ACHN (cell line): ENCODE data around the gene IGSF21.

Experiments
- DNase-seq: peaks from one replicate; pipeline ENCODE4 v3.0.0-alpha.2; 2015
- in situ Hi-C: cut with HindIII; loops from 2 replicates; pipeline ENCODE4 v1.10.0; 2017; ENCODE audit warnings: low sequenced_read_pairs, low pct_ligation_motif_present, low pct_unique_long_range_greater_than_20kb

The IGSF21 gene

DNA sequence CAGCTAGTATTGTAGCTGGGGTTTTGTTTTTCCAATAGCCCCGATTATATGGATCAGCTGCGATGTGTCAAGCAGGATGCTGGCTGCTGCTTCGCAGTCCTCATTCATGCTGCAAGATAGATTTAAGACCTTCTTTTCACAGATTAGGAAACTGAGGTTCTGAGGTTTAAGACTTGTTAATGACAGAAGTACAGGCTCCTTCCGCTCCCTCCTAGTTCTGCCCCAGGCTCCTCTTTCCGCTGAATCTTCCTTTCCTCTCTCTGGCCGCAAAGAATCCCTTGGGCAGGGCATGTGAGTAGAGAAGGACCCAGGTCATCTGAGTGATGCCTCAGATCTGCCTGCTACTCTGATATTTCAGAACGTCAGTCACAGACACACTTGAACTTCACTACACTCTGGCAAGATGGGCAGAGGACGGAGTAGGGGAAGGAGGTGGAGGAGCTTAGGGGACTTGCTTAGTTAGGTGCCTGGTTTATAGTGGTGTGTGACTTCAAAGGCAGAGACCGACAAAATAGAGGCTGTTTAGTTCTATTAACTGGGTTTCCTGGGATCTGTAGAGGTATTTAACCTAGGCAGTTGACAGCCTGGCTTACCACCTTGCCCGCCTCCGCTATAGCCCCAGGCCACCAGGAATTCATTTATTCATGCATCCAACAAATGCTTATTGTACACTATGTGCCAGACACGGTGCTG is 4.2 kb downstream of the IGSF21 start:
- in situ Hi-C loops, result no loop called here
- no peak for DNase-seq

- no peak for DNase-seq
- in situ Hi-C loops, result no loop called here
Measured at GRCh38 chr1:18112611-18113010, 5.0 kb downstream of the IGSF21 start.

DNA sequence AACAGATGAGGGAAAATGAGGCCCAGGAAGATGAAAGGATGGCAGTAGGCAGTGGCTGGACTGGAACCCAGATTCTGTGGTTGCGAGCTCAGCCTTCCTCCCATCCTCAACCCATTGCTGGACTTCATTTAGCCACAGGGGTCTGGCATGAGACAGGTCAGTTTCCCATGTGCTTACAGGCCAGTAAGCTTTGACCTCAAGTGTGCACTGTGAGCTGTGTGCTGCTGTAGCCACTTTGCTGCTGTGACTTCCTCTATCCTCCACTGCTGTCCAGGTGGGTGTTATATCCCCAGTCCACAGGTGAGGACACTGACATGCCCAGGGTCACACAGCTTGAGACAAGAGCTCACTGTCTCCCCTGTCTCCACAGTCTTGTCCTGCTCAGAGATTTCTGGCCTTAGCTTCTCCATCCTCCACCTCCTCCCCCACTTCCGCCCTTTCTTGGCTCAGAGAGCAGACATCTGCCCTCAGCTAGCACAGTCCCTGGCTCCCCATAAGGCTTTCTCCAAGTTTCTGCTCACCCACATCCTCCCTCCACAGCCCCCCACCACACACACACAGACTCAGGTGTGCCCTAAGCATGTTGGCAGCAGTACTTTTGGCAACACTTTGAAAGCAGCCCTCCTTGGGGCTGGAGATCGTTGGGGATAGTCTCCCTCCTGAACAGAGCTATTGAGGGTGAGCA is 7.3 kb downstream of the IGSF21 start:
- DNase-seq, result no peak
- in situ Hi-C loops, result no loop called here

DNA sequence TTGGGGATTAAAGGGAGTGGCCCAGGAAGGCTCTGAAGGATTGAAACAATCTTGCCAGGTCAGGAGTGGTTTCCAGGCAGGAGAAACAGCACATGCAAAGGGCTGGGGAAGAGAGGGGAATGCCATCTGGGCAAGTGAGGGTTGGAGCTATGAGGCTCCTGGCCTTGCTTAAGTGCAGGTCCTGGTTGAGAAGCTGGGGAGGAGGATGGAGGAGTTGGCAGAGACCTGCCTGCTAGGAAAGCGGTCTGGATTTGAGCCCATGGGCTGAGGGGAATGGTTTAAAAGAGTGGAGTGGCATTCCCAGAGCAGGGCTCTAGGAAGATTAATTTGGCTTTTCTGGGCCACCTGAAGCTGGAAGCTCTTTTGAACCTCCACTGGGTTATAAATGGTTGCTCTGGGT is 9.2 kb downstream of the IGSF21 start:
- DNase-seq, result no peak
- in situ Hi-C loops, result no loop called here

- DNase-seq, result no peak
- in situ Hi-C loops, result no loop called here
Measured at GRCh38 chr1:18118078-18118477, 10.5 kb downstream of the IGSF21 start.

DNA sequence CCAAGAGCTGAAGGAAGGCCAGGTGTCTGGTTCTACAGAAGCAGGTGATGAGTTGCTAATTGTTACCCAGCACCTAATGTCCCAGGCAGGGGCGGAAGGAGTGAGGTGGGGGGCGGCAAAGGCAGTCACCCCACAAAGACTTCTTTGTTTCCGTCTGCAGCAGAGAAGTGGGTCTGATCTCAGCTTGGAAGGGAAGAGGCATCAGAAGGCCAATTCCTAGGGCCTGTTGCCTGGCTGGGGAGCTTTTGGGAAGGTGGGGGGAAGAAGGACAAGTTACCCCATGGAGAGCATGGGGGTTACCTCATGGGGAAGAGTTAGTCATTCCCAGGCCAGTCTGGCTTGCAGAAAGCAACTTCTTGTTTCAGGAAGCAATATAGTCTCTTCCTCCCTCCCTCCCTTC is 10.9 kb downstream of the IGSF21 start:
- in situ Hi-C loops, result no loop called here
- no peak for DNase-seq

DNA sequence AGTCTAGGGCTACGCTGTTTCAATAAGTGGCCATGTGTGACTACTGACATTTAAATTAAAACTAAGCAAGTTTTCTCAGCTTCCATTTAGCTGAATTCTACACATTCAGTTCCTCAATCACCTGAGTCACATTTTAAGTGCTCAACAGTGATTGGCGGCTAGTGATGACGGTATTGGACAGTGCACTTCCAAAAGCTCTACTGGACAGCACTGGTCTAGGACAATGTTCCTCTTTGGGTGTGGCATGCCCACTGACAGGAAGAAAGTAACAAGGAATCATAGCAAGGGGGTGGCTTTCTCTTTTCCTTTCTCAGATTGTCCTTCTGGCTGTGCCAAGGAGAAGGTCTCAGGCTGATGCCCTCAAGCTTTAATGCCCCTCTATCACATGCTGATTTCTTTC is 11.7 kb downstream of the IGSF21 start:
- in situ Hi-C loops, result no loop called here
- DNase-seq, result no peak

DNA sequence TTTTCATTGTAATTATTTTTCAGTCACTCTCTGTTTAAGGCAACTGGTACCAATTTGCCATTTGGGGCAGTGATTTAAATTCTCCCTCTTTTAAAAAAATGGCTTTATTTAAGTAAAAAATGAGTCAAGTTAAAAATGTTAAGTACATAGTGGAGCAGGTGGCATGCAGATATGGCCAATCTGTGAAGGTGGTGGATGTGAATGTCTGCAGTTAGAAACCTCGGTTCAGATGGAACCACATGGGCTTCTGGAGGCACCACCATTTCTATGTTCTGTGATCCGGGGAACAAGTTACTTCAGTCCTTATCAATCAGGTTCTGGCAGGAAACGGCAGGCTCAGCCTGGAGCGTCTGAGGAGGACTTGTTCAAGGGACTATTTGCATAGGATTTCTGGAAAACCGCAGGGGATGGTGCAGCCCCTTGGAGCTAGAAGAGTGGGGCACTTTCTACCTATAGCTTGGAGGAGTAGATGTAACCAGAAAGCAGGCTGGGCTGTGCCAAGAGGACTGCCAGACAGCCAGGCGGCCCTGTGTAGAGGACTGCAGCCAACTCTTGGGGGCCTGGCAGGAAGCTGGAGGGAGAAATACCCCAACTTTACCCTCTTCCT is 12.3 kb downstream of the IGSF21 start:
- no peak for DNase-seq

DNA sequence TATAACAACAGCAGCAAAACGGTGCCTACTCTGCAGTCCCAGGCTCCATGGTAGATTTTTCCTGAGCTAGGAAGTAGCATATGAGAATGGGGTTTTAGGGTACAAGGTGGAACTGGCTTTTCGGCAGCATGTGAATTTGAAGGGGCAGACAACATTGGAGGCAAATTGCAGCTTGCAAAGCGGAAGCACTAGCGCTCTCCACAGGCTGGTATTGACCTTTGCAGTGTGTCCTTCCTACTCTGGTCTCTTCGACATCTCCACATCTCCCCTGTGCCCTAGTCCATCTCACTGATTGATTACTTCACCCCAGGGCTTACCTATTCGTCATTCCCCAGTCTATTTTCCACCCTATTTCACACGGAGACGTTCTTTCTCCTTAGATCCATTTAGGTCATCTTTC is 13.0 kb downstream of the IGSF21 start:
- in situ Hi-C loops, result no loop called here
- no peak for DNase-seq

More for the DNA sequence above, 12.3 kb downstream of the IGSF21 start:
- in situ Hi-C loops, result no loop called here

DNA sequence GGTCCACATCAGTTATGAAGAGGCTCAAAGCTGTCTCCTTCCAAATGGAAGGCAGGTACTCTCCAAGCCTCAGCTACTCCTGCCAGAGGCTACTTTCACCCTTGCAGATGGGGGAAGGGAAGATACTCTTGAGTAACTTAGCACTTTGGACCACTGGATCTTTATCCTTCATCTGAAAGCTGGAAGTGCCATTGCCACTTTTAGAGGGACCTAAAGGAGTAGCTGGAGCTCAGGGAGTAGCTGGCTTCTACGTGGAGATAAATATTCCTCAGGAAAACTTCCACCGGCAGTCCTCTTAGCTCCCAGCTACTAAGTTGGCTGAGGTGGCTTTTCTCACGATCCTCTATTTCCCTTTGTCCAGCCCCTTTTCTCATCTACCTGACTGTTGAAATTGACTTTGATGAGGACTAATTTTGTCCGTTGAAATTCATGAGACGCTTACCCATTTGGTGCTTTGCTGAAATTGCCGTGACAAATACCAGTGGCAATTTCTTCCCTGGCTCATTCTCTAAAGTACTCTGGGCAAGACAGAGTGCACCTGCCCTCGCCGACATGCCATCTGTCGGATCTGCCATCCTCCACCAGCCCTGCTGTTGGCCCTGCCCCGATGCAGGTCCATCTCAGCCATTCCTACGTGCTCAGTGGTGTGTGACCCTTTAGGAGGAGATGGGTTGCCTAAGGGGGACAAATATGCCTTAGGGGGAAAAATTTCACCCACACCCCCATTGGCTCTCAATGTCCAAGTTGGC is 13.6 kb downstream of the IGSF21 start:
- no peak for DNase-seq
- in situ Hi-C loops, result no loop called here

GRCh38 chr1:18123467-18123992 is 15.9 kb downstream of the IGSF21 start:
- DNase-seq, result no peak
- in situ Hi-C loops, result no loop called here

DNA sequence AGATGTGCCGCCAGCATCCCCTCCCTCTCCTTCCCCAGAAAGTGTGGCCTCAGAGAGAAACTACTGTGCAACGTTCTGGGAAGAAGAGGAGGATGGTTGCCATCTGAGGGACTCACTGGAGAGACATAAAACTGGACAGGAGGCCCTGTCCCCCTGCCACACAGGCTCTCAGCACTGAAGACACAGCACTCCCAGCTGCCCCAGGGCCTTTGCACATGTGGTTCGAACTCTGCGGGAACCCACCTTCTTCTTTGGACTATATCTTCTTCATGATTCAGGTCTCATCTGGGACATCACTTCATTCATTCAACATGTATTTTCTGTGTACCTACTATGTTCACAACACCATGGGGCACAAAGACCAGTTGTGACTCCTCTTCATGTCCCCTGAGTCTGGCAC is 17.4 kb downstream of the IGSF21 start:
- DNase-seq, result no peak
- in situ Hi-C loops, result no loop called here

- in situ Hi-C loops, result no loop called here
- DNase-seq, result no peak
Measured at GRCh38 chr1:18126616-18127015, 19.0 kb downstream of the IGSF21 start.

DNA sequence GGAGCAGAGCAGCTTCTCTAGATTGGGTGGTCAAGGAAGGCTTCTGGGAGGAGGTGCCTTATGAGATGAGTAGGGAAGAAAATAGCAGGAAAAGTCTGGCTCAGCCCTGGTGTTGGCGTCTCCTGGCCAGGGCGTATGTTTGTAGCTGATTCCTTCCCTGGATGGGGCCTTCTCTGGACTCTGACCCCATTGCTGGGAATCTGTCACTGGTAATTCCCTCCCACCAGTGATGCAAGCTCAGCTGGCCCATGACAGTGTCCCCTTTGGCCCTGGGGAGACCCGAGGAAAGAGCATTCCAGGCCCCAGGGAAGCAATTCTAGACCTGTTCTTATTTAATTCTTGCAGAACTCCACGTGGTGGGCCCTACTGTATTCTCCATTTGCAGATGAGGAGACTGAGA is 20.7 kb downstream of the IGSF21 start:
- in situ Hi-C loops, result no loop called here
- DNase-seq, result no peak

GRCh38 chr1:18130356-18130755 is 22.8 kb downstream of the IGSF21 start:
- in situ Hi-C loops, result no loop called here
- DNase-seq, result no peak

GRCh38 chr1:18132022-18132710 is 24.6 kb downstream of the IGSF21 start:
- in situ Hi-C loops, result no loop called here
- no peak for DNase-seq

DNA sequence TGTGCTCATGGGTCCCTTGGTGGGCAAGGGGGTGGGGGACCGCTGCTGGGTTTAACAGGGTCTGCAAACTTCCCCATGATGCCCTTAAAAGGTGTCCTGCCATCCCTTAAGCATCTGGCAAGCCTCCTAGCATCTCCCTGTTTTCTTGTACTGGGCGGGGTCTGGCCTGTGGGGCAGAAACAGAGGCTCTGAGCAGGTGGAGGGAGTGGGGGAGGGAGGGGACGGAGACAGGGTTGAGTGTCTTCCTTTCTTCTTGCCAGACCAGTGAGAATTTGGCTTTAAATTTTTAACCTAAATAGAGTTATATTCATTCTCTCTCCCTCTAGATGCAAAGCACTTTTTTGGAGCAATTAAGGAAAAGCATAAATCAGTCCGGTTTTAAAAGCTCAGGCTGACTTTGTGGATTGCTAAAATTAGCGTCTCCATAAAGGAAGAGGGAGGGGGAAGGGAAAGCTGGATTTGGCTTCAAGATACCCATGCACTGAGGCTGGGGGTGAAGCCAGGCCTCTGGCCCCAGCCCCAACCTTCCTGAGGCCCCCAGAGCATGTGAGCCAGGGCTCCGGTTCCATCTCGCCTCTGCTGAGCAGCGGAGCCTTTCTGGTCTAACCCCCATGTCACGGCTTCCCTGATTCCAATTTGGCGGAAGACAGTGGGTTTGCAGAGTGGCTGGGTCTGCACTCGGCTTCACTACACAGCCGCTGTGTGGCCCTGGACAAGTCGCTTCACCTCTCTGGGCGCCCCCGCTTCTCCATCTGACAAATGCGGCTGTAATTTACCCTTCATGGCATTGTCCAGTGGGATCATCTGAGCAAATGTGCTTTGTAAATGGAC is 25.3 kb downstream of the IGSF21 start:
- no peak for DNase-seq
- in situ Hi-C loops, result no loop called here
